ENCODE results near the gene WT1.

DNA sequence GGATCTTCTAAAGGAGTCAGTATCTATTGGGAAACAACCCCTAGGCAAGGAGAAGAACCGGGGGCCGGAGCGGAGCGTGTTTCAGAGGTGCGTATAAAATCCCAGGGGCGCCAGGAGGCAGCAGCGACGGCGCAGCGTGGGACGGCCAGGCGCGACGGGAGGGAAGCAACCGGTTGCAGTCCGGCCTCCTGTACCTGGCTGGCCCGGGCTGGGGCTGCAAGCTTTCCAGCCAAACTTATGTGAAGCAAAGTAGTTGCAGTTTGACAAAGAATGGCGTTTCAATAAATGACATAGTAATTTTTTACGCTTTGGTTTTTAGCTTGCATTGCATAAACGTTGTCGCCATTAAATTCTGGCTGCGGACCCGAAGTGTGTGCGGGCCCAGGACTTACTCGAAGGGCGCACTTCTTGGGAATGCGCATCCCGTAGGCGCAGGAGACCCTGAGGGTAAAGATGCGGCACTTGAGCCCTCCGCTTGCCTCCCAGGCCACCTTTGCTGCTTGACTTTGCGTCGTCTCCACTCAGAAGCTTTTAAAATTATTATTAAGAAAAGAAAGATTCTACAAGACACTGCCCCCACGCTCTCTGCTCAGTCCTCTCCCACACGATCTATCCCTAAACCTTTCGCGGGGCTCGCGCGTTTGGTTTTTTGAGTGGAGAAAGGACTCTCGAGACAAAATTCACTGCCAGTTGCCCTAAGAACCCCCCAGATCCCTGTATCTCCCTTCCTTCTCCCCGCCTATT lies 1.6 kb upstream of the WT1 start:
- peak; percentile 70 for TF ChIP-seq EZH2 (IDR thresholded peaks at IDR 0.05; ENCODE audit: insufficient read depth, poor library complexity, severe bottlenecking)
- 0 out of 2 replicates have a peak, but pooled peaks have one; percentile 24 for TF ChIP-seq EZH2phosphoT487 (IDR thresholded peaks at IDR 0.05; ENCODE audit: insufficient read depth, low read depth)
